GM18498 (cell line): ENCODE data around the gene VCX3A.
"Not testable (repeated sequence)": the region's sequence is repeated elsewhere in the genome, so short reads cannot be mapped to it uniquely, and the experiment has no call there.

Experiments
- ATAC-seq: cut with Tn5 transposase; IDR thresholded peaks from one replicate; pipeline ENCODE4 v1.9.1; 2021; ENCODE audit warnings: mild to moderate bottlenecking, moderate library complexity; ENCODE audit not compliant: unreplicated experiment

Gene VCX3A

GRCh38 chrX:6535018-6535417 lies at the start of gene VCX3A:
Gene VCX3A, minus strand, starts transcription at chrX:6535118. Its CDS starts 621 bp downstream, at chrX:6534497.
- not testable (repeated sequence) for ATAC-seq

GRCh38 chrX:6574762-6575161 lies 39.8 kb upstream of the VCX3A start:
- ATAC-seq, result no peak

DNA sequence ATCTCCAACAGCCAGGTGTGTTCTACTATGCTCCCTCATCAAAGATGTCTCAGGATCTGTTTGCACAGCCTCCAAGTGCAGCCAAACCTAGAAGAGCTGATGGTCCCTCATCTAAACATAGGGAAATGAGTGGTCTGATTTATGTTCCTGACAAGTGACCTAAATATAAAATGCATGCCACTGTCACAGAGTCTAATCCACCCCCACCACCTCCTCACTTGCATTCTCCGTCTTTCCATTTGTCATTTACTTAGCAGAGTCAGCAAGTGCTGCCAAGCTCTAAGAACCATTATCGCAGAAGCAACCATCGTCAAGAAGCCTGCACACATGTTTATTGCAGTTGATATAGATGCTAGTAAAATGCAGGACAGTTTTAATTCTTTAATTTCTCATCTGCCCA lies 33.1 kb upstream of the VCX3A start:
- ATAC-seq, result no peak

- no peak for ATAC-seq
Observed at GRCh38 chrX:6558979-6559378, 24.1 kb upstream of the VCX3A start.

GRCh38 chrX:6557690-6558089 lies 22.8 kb upstream of the VCX3A start:
- ATAC-seq, result no peak

DNA sequence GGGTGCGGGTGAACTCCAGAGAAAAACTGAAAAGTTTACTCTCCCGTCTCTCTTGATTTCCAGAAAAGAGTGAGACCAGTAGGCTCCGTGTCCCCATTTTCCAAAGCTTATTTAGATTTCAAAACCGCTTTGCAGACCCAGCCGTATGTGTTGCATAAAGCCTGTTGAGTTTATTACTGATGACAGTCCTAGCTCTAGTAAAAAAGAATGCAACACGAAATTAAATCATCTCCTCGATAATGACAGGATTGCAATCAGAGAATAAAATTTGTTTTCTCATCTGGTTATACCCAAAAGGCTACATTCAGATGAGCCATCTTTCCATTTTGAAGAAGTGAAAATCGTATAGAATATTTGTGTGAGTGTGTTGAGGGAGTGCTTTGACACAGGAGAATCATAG lies 16.1 kb upstream of the VCX3A start:
- no peak for ATAC-seq

GRCh38 chrX:6545712-6546111 lies 10.8 kb upstream of the VCX3A start:
- ATAC-seq, result no peak

DNA sequence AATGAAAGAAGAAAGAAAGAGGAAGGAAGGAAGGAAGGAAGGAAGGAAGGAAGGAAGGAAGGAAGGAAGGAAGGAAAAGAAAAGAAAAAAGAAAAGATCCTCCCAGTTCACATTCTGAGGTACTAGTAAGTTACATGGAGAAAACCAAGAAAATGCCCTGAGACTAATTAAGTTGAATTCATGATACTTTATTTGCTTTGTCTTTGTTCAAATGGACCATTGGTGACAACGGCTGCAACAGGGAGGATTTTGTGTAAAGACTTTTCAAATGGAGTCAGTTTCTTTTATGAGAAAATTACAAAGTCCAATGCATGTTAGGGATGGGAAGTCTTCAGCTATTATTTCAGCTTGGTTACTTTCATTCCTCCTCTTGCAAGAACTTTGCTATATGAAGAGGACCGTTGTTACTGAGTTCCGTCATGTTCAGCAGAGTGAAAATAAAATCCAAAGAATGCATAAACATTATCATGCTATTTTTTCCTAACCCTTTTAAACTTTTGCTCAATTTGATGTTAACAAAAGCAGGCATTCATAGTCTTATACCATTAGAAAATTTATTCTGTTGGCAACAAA lies 8.3 kb downstream of the VCX3A start:
- no peak for ATAC-seq

DNA sequence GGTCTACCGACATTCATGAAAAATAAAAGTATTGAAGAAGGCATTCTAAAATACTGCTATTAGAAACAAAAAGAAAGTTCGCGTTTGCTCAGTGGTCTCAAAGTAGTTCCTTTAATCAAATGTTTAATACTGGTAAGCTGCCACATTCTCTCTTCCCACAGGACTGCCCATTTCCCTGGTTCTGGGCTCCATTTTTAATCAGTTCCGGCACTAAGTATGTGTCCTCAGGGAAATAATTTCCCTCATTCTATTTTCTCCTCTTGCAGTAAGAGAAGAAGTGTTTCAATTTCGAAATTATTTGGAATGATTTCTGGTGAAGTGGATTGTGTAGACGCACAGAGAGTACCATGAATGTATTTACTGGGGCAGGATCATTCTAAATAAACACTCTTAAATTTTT lies 17.5 kb downstream of the VCX3A start:
- ATAC-seq, result no peak

- no peak for ATAC-seq
Observed at GRCh38 chrX:6506444-6506843, 28.5 kb downstream of the VCX3A start.

GRCh38 chrX:6505960-6506359 lies 29.0 kb downstream of the VCX3A start:
- ATAC-seq, result no peak

DNA sequence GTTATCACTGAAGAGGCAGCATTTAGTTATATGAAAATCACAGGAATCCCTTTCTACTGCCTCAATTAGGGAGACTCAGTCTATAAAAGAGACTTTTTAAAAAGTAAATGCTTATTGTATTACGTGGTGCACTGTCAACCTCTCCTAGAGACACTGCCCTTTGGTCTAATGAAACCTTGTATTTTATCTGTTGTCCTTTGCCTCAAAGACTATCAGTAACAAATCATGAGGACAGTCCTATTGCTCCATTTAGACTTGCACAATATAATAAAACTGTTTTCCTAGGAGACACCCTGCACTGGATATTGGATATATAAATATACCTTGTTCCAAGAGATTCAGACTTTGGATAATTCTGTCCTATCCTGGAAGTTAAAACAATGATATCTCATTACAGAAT lies 34.2 kb downstream of the VCX3A start:
- ATAC-seq, result no peak

DNA sequence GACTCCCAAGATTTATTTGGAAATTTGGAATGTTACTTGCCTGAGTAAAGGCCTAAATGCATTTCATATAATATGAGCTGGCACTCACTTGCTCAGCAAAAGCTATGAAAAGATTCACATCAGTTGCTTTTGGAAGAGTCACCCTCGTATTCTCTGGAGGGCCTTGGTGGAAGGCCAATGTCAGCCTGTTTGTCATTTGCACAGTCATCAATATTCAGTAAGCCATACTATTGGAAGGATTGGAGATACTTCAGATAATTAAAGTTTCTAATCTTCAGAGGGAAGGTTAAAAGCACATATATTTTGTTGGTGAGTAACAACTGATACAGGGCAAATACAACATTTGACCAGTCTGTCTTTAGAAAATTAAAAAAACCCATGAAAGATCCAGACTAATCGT lies 36.6 kb downstream of the VCX3A start:
- ATAC-seq, result no peak
